ENCODE measurements around the gene KRTAP5-4.

DNA sequence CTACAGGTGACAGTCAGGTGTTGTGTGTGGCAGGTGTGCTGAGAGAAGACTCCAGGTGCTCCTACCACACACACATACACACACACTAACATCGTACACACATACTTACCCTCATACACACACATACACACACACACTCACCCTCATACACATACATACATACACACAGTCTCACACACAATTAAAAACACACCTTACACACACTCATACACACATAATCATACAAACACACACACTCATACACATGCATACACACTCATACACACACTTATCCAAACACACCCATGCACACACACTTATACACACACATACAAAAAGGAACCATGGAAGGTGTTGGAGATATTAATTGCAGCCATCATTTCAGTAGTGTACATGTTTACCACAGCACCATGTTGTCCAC lies 18.3 kb downstream of the KRTAP5-4 start:
- TF ChIP-seq CTCF (IDR thresholded peaks at IDR 0.05), result no peak
- TF ChIP-seq POLR2AphosphoS5 (IDR thresholded peaks at IDR 0.05; ENCODE audit: insufficient read depth in 1 of 2, low read depth in 1 of 2), result no peak
